ENCODE data around the gene C3orf20.

The C3orf20 gene

GRCh38 chr3:14641346-14641745 is 33.6 kb upstream of the C3orf20 start:
- TF ChIP-seq TAF1 (IDR thresholded peaks at IDR 0.05; ENCODE audit: low read depth) = no peak
- no peak for TF ChIP-seq EGR1 (IDR thresholded peaks at IDR 0.05)
- no peak for TF ChIP-seq EP300 (IDR thresholded peaks at IDR 0.05; ENCODE audit: borderline replicate concordance)
- TF ChIP-seq TEAD4 (IDR thresholded peaks at IDR 0.05) = no peak
- TF ChIP-seq USF1 (IDR thresholded peaks at IDR 0.05) = no peak
- TF ChIP-seq NFIC (IDR thresholded peaks at IDR 0.05) = no peak
- TF ChIP-seq YY1 (IDR thresholded peaks at IDR 0.05; ENCODE audit: low read depth) = no peak

DNA sequence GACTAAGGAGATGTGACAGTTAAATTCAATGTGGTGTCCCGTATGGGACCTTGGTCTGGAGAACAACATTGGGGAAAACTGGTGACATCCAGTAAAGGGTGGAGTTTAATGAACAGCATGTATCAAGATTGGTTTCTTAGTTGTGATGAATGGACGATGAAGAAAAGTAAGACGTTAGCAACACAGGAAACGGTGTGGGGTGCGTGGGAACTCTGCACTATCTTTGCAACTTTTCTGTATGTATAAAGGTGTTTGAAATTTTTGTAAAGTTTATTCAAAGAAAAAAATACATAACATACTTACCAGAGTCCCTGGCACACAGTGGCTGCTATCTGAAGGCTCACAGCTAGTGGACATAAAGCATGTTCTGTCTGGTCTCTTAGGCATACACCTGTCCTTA is 29.5 kb upstream of the C3orf20 start:
- no peak for TF ChIP-seq CREB1 (IDR thresholded peaks at IDR 0.05; ENCODE audit: low read depth)
- no peak for TF ChIP-seq CEBPB (IDR thresholded peaks at IDR 0.05)
- TF ChIP-seq MAX (IDR thresholded peaks at IDR 0.05) = no peak
- TF ChIP-seq TEAD4 (IDR thresholded peaks at IDR 0.05) = no peak
- no peak for TF ChIP-seq EP300 (IDR thresholded peaks at IDR 0.05; ENCODE audit: borderline replicate concordance)
- no peak for TF ChIP-seq USF1 (IDR thresholded peaks at IDR 0.05)
- TF ChIP-seq ZBTB7A (IDR thresholded peaks at IDR 0.05; ENCODE audit: low read depth) = no peak
- no peak for TF ChIP-seq TAF1 (IDR thresholded peaks at IDR 0.05; ENCODE audit: low read depth)
- no peak for TF ChIP-seq TCF12 (IDR thresholded peaks at IDR 0.05; ENCODE audit: low read depth)
- no peak for TF ChIP-seq FOXM1 (IDR thresholded peaks at IDR 0.05; ENCODE audit: borderline replicate concordance, low read depth)

DNA sequence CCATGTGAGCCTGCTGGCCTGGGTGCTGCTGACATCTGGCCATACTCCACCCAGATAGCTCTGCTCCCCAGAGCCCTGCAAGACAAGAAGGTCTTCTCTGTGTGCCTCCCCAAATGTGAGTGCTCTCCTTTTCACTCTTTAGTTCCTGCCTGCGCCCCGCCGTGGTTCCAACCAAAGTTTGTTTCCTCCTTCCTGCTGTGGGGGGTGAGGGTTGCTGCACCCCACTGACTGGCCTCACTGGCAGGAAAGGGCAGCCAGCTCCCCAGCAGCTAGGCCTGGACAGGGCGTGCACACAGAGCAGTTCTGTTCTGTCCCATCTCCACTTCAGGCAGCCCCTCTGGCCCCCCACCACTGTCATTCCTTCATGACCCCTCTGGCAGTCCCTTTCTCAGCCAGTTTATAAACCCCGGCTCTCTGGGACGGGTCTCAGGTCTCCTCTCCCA is 28.8 kb upstream of the C3orf20 start:
- no peak for TF ChIP-seq REST (IDR thresholded peaks at IDR 0.05; ENCODE audit: low read depth)
- TF ChIP-seq TCF12 (IDR thresholded peaks at IDR 0.05; ENCODE audit: low read depth) = no peak
- no peak for TF ChIP-seq RAD21 (IDR thresholded peaks at IDR 0.05; ENCODE audit: low read depth)
- TF ChIP-seq MAX (IDR thresholded peaks at IDR 0.05) = no peak
- TF ChIP-seq EGR1 (IDR thresholded peaks at IDR 0.05) = no peak
- TF ChIP-seq TAF1 (IDR thresholded peaks at IDR 0.05; ENCODE audit: low read depth) = no peak
- TF ChIP-seq EP300 (IDR thresholded peaks at IDR 0.05; ENCODE audit: borderline replicate concordance) = no peak
- TF ChIP-seq YY1 (IDR thresholded peaks at IDR 0.05; ENCODE audit: low read depth) = no peak
- no peak for TF ChIP-seq USF1 (IDR thresholded peaks at IDR 0.05)
- TF ChIP-seq NFIC (IDR thresholded peaks at IDR 0.05) = no peak
- no peak for TF ChIP-seq TEAD4 (IDR thresholded peaks at IDR 0.05)
- TF ChIP-seq ZBTB7A (IDR thresholded peaks at IDR 0.05; ENCODE audit: low read depth) = no peak
- no peak for TF ChIP-seq CREB1 (IDR thresholded peaks at IDR 0.05; ENCODE audit: low read depth)
- TF ChIP-seq CEBPB (IDR thresholded peaks at IDR 0.05) = no peak
- no peak for TF ChIP-seq FOXM1 (IDR thresholded peaks at IDR 0.05; ENCODE audit: borderline replicate concordance, low read depth)

GRCh38 chr3:14646589-14647413 is 28.1 kb upstream of the C3orf20 start:
- TF ChIP-seq EP300 (IDR thresholded peaks at IDR 0.05; ENCODE audit: borderline replicate concordance) (no peak), REST (IDR thresholded peaks at IDR 0.05; ENCODE audit: low read depth) (peak; percentile 36; the same call in 1 of the 2 replicates), TCF12 (IDR thresholded peaks at IDR 0.05; ENCODE audit: low read depth) (no peak), TEAD4 (IDR thresholded peaks at IDR 0.05) (no peak)

GRCh38 chr3:14647976-14648955 is 26.7 kb upstream of the C3orf20 start:
- TF ChIP-seq REST (IDR thresholded peaks at IDR 0.05; ENCODE audit: low read depth) (no peak), TEAD4 (IDR thresholded peaks at IDR 0.05) (no peak), YY1 (IDR thresholded peaks at IDR 0.05; ENCODE audit: low read depth) (no peak), EGR1 (IDR thresholded peaks at IDR 0.05) (no peak), CREB1 (IDR thresholded peaks at IDR 0.05; ENCODE audit: low read depth) (no peak), TAF1 (IDR thresholded peaks at IDR 0.05; ENCODE audit: low read depth) (no peak), FOXM1 (IDR thresholded peaks at IDR 0.05; ENCODE audit: borderline replicate concordance, low read depth) (no peak), NFIC (IDR thresholded peaks at IDR 0.05) (no peak)

All from Ishikawa (cell line).